ENCODE results near the gene INHBB. TPM values are rescaled to one million over a fixed set of nuclear protein-coding genes. Genes with fewer than 3 reads are reported as not detected.

INHBB gene
- polyA plus RNA-seq, 2 of the 4 experiments (the other 2 are of a cell fraction) = 7.2 to 25.3 TPM

- TF ChIP-seq KDM5A (IDR thresholded peaks at IDR 0.05) = no peak
- TF ChIP-seq ZFP36 (IDR thresholded peaks at IDR 0.05; ENCODE audit: borderline replicate concordance, partially characterized antibody) = peak; percentile 44
- peaks cover 11% of the 10 kb centered on the region; the same call in 2 of the 3 replicates for H3K4me1 ChIP-seq
- H3K4me2 ChIP-seq = no peak overlapping the region
- no peaks in the 10 kb centered on the region for H3K9me3 ChIP-seq
- ChIA-PET CTCF (interaction anchor here (1.0 to 1.4 kb wide), 4 partner anchors 16 to 314 kb away, joined by 3 read pairs; no protein-coding TSS in a partner anchor), POLR2A (no interaction called here)
- DNase-seq (ENCODE audit: low read depth in 1 of 2, low spot score in 1 of 2) (no peak), FAIRE-seq (no peak), ATAC-seq (no peak)
- 60% methylated on average over 4 of the region's 4 CpGs for WGBS (ENCODE audit: missing lambda C conversion rate)
- no peak overlapping the region for H3K4me3 ChIP-seq
- no peak overlapping the region for H3K27ac ChIP-seq
Observed at GRCh38 chr2:120381661-120382060, 35.7 kb downstream of the INHBB start.

- H3K9me3 ChIP-seq = no peaks in the 10 kb centered on the region
- ChIA-PET CTCF (interaction anchor here (1.1 to 1.4 kb wide), 3 partner anchors 70 to 313 kb away, joined by 3 read pairs; no protein-coding TSS in a partner anchor), POLR2A (no interaction called here)
- peaks cover 11% of the 10 kb centered on the region; the same call in 2 of the 3 replicates for H3K4me1 ChIP-seq
- no peak overlapping the region for H3K4me2 ChIP-seq
- 92% methylated on average over 11 of the region's 11 CpGs for WGBS (ENCODE audit: missing lambda C conversion rate)
- DNase-seq (ENCODE audit: low read depth in 1 of 2, low spot score in 1 of 2) = no peak
- no peak overlapping the region for H3K27ac ChIP-seq
- TF ChIP-seq USF2 (IDR thresholded peaks at IDR 0.05) (no peak), POLR2AphosphoS2 (conservative IDR thresholded peaks at IDR 0.05; ENCODE audit: low read length) (no peak), RARB (CRISPR knock-in tag; IDR thresholded peaks at IDR 0.05) (no peak)
- no peak overlapping the region for H3K4me3 ChIP-seq
- no peak for FAIRE-seq
- no peak for ATAC-seq
Observed at GRCh38 chr2:120382541-120383144, 36.7 kb downstream of the INHBB start.

GRCh38 chr2:120383191-120383590 is 37.3 kb downstream of the INHBB start:
- no peak overlapping the region for H3K4me3 ChIP-seq
- TF ChIP-seq NR3C1 (IDR thresholded peaks at IDR 0.05) = no peak
- no peak for TF ChIP-seq MAZ (IDR thresholded peaks at IDR 0.05; ENCODE audit: borderline replicate concordance, low read depth, low read length)
- no peak for TF ChIP-seq E2F6 (IDR thresholded peaks at IDR 0.05; ENCODE audit: borderline replicate concordance, low read depth)
- TF ChIP-seq MAX (IDR thresholded peaks at IDR 0.05) = no peak
- no peak for TF ChIP-seq FOXS1 (CRISPR knock-in tag; IDR thresholded peaks at IDR 0.05)
- TF ChIP-seq ATOH8 (CRISPR knock-in tag; IDR thresholded peaks at IDR 0.05; ENCODE audit: low read depth) = no peak
- TF ChIP-seq RCOR1 (IDR thresholded peaks at IDR 0.05; ENCODE audit: low read depth, low read length) = no peak
- TF ChIP-seq HDAC2 (IDR thresholded peaks at IDR 0.05) = no peak
- TF ChIP-seq POLR2A (IDR thresholded peaks at IDR 0.05; ENCODE audit: low read length) = no peak
- TF ChIP-seq EHF (CRISPR knock-in tag; IDR thresholded peaks at IDR 0.05) = no peak
- TF ChIP-seq HES2 (IDR thresholded peaks at IDR 0.05) = no peak
- TF ChIP-seq ESRRA (IDR thresholded peaks at IDR 0.05; ENCODE audit: borderline replicate concordance, low read length) = no peak
- TF ChIP-seq ZSCAN20 (CRISPR knock-in tag; IDR thresholded peaks at IDR 0.05) = no peak
- no peak for TF ChIP-seq REST (IDR thresholded peaks at IDR 0.05)
- no peak for TF ChIP-seq KDM5A (IDR thresholded peaks at IDR 0.05)
- TF ChIP-seq NPAS2 (CRISPR knock-in tag; IDR thresholded peaks at IDR 0.05; ENCODE audit: borderline replicate concordance) = no peak
- TF ChIP-seq KDM1A (IDR thresholded peaks at IDR 0.05; ENCODE audit: low read depth) = no peak
- no peak for TF ChIP-seq ZNF302 (CRISPR knock-in tag; IDR thresholded peaks at IDR 0.05)
- no peak for TF ChIP-seq RARB (CRISPR knock-in tag; IDR thresholded peaks at IDR 0.05)
- ChIA-PET POLR2A (no interaction called here), CTCF (interaction anchor here (1.0 to 1.2 kb wide), 2 partner anchors 40 to 162 kb away, joined by 3 to 5 read pairs; no protein-coding TSS in a partner anchor)
- no peak for ATAC-seq
- peaks cover 11% of the 10 kb centered on the region; the same call in 2 of the 3 replicates for H3K4me1 ChIP-seq
- no peak overlapping the region for H3K4me2 ChIP-seq
- DNase-seq (ENCODE audit: low read depth in 1 of 2, low spot score in 1 of 2) = no peak
- FAIRE-seq = no peak
- 82% methylated on average over 5 of the region's 7 CpGs for WGBS (ENCODE audit: missing lambda C conversion rate)
- no peaks in the 10 kb centered on the region for H3K9me3 ChIP-seq
- no peak overlapping the region for H3K27ac ChIP-seq
